Upper lobe of left lung (tissue), 4 donors: ENCODE measurements around the gene SDHA.

Experiments
- CTCF ChIP-seq, 6 experiments: fragments of 450-650 bp in 4 of 6; fragments of 200-600 bp in 2 of 6; sonication (generic) in 2 of 6; IDR thresholded peaks; one replicate each; pipeline ENCODE4 v1.5.1; 2016 to 2019; ENCODE audit warnings: antibody characterized with exemption in 6 of 6
- EP300 ChIP-seq, 4 donors: sonication (generic); formaldehyde crosslinking; IDR thresholded peaks; one replicate each; pipeline ENCODE4 v1.5.1; 2017; ENCODE audit warnings: antibody characterized with exemption in 4 of 4, control low read depth in 2 of 4

GRCh38 chr5:171801-172331 lies 46.3 kb upstream of the SDHA start:
- no peak for TF ChIP-seq CTCF (IDR thresholded peaks at IDR 0.05)
- TF ChIP-seq EP300 (IDR thresholded peaks at IDR 0.05) = no peak
